HUES6 (cell line): Measurements from ENCODE around the gene DDTL.
"Not testable (repeated sequence)": the region's sequence is repeated elsewhere in the genome, so short reads cannot be mapped to it uniquely, and the experiment has no call there.

Experiments
- H3K27ac ChIP-seq: 2 replicates; pipeline ENCODE4 v1.7.0; 2013; ENCODE audit warnings: low read depth, mild to moderate bottlenecking, low read length, inconsistent platforms
- H3K27me3 ChIP-seq: 2 replicates; pipeline ENCODE4 v1.6.1; 2013; ENCODE audit warnings: low read length; ENCODE audit not compliant: control insufficient read depth, insufficient read depth
- H3K36me3 ChIP-seq: 2 replicates; pipeline ENCODE4 v1.6.1; 2013; ENCODE audit warnings: low read length; ENCODE audit not compliant: control insufficient read depth, insufficient read depth
- H3K4me1 ChIP-seq: 2 replicates; pipeline ENCODE4 v1.6.1; 2013; ENCODE audit warnings: low read length; ENCODE audit not compliant: control insufficient read depth, insufficient read depth
- H3K4me3 ChIP-seq: 2 replicates; pipeline ENCODE4 v1.5.1; 2013; ENCODE audit warnings: low read depth, low read length
- H3K9ac ChIP-seq: one replicate; pipeline ENCODE4 v1.6.1; 2013; ENCODE audit warnings: mild to moderate bottlenecking, low read length
- H3K9me3 ChIP-seq: 2 replicates; pipeline ENCODE4 v1.6.1; 2013; ENCODE audit warnings: low read depth, low read length; ENCODE audit not compliant: control insufficient read depth, insufficient read depth

DDTL gene

GRCh38 chr22:23970816-23971486 is 4.3 kb downstream of the DDTL start:
- H3K4me3 ChIP-seq, result no peak overlapping the region
- H3K4me1 ChIP-seq, result no peaks in the 10 kb centered on the region
- H3K27me3 ChIP-seq, result no peaks in the 10 kb centered on the region
- no peaks in the 10 kb centered on the region for H3K9me3 ChIP-seq
- H3K36me3 ChIP-seq, result peaks cover 30% of the 10 kb centered on the region
- H3K27ac ChIP-seq, result no peak overlapping the region
- peak overlapping the region; percentile 8 for H3K9ac ChIP-seq

DNA sequence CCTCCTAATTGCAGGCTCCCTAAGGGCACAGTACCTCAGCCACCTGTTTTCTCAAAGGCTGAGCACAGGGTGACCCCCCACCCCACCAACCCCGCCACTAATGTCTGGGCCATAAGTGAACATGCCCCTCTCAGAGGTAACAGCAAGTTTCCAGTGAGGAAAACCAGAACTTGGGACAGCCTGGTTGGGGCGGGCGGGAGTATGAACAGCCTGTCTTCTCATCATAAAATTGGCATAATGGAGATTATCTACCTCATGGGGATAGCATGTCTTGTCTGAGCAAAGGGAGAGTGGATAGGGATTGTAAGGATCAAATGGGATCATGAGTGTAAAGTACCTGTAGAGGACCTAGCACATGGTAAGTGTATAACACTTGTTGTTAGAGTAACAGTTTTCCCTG is 5.2 kb downstream of the DDTL start:
- not testable (repeated sequence) for H3K4me3 ChIP-seq, H3K27me3 ChIP-seq, H3K9me3 ChIP-seq, H3K4me1 ChIP-seq, H3K27ac ChIP-seq, H3K9ac ChIP-seq
- peaks cover 30% of the 10 kb centered on the region for H3K36me3 ChIP-seq

- H3K9ac ChIP-seq, H3K9me3 ChIP-seq, H3K4me1 ChIP-seq, H3K27ac ChIP-seq, H3K27me3 ChIP-seq, H3K4me3 ChIP-seq: not testable (repeated sequence)
- peaks cover 26% of the 10 kb centered on the region for H3K36me3 ChIP-seq
Observed at GRCh38 chr22:23974345-23974744, 7.7 kb downstream of the DDTL start, which contains the start of gene DDT. Gene DDT (minus strand): TSS chr22:23974441. CDS start chr22:23974414, 27 bp downstream.

GRCh38 chr22:23974836-23975352 is 8.2 kb downstream of the DDTL start:
- H3K9ac ChIP-seq, H3K27ac ChIP-seq, H3K4me3 ChIP-seq, H3K9me3 ChIP-seq, H3K4me1 ChIP-seq, H3K27me3 ChIP-seq: not testable (repeated sequence)
- peaks cover 20% of the 10 kb centered on the region for H3K36me3 ChIP-seq

DNA sequence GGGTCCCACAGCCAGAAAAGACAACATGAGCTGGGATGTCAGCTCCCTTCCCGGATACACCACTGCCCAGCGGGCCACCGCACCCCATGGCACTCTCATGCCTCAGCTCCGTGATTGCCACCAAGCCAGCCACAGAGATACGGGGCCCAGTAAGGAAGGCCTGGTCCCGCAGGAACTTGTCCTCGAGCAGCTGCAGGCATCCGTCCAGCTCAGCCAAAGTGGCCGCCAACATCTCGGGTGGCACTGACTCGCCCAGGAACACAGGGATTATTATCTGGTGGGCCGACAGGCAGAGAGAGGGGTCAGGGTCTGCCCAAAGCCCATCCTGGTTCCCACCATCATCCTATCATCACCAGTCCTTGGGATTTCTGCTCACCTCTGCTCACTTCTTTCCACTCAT is 10.6 kb downstream of the DDTL start:
- H3K4me3 ChIP-seq, H3K36me3 ChIP-seq, H3K27me3 ChIP-seq, H3K9ac ChIP-seq, H3K9me3 ChIP-seq, H3K4me1 ChIP-seq, H3K27ac ChIP-seq: not testable (repeated sequence)

DNA sequence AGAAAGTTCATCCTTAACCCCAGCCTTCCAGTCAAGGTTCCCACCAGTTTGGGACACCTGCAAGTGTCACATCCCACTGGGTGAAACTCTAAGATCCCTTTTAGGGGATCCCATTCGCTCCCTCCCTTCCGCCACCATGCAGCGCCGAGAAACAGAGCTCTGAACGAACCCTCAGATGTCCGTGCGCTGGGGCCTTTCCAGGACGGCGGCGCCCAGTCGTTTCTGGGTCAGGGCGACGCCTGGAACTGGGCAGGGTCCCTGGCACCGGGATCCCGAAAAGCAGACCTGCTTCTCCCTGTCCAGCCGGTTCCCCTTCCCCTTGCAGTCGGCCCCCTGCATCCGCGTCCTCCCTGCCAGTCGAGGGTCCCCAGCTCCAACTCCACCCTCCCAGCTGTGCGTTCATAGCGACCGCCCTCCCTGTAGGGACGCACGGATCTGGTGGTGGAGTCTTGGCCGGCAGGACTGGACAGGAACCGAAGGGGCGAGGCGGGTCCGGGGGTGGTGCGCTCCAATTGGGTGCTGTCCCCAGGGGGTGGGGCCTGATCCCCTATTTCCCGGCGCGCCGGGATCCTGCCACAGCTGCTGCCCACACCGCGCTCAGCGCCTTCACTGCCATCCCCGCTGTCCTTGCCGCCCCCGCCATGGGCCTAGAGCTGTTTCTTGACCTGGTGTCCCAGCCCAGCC is 13.0 kb downstream of the DDTL start, which contains the start of gene GSTT2:
Gene GSTT2 (plus strand): TSS at position 578 of the 684 bp plus-strand sequence.
- not testable (repeated sequence) for H3K27ac ChIP-seq, H3K4me1 ChIP-seq, H3K27me3 ChIP-seq, H3K9me3 ChIP-seq, H3K9ac ChIP-seq, H3K36me3 ChIP-seq
- peak within 1 kb of the TSS; percentile 43 for H3K4me3 ChIP-seq

GRCh38 chr22:23980567-23980966 is 13.9 kb downstream of the DDTL start:
- H3K4me1 ChIP-seq, H3K36me3 ChIP-seq, H3K27ac ChIP-seq, H3K9me3 ChIP-seq, H3K27me3 ChIP-seq, H3K9ac ChIP-seq: not testable (repeated sequence)
- H3K4me3 ChIP-seq, result peak overlapping the region; percentile 43

- H3K9me3 ChIP-seq, result no peaks in the 10 kb centered on the region
- no peak overlapping the region for H3K4me3 ChIP-seq
- H3K36me3 ChIP-seq, result no peaks in the 10 kb centered on the region
- no peaks in the 10 kb centered on the region for H3K27me3 ChIP-seq
- H3K4me1 ChIP-seq, result 0 out of 2 replicates have a peak, but pooled peaks cover 3% of the 10 kb centered on the region
- no peak overlapping the region for H3K27ac ChIP-seq
- peak overlapping the region; percentile 3 for H3K9ac ChIP-seq
Observed at GRCh38 chr22:23984430-23984829, 17.7 kb downstream of the DDTL start.

GRCh38 chr22:23986089-23986488 is 19.4 kb downstream of the DDTL start:
- H3K4me1 ChIP-seq, H3K36me3 ChIP-seq, H3K4me3 ChIP-seq, H3K27ac ChIP-seq, H3K27me3 ChIP-seq, H3K9me3 ChIP-seq, H3K9ac ChIP-seq: not testable (repeated sequence)

DNA sequence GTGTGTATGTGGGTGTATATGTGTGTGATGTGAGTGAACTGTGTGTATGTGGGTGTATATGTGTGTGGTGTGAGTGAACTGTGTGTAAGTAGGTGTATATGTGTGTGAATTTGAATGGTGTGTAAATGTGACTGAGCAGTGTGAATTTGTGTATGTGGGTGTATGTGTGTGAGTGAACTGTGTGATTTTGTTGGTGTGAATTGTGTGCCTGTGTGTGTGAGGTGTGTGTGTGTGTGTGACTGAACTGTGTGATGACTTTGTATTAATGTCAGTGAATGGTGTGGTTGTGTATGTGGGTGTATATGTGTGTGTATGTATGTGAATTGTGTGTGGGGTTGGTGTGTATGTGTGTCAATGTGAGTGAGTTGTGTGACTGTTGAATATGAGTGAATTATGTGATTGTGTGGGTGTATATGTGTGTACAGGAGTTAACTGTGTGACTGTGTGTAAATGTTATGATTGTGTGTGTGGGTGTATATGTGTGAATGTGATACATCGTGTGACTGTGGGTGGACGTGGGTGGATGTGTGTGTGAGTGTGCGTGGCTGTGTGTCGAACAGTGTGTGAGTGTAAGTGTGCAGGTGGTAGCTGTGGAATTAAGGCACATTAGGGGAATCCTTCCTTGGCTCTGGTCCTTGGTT is 20.0 kb downstream of the DDTL start:
- not testable (repeated sequence) for H3K27ac ChIP-seq, H3K9me3 ChIP-seq, H3K9ac ChIP-seq, H3K27me3 ChIP-seq, H3K4me1 ChIP-seq, H3K4me3 ChIP-seq, H3K36me3 ChIP-seq

- H3K9me3 ChIP-seq, H3K36me3 ChIP-seq, H3K27ac ChIP-seq, H3K9ac ChIP-seq, H3K4me3 ChIP-seq, H3K27me3 ChIP-seq, H3K4me1 ChIP-seq: not testable (repeated sequence)
Observed at GRCh38 chr22:23989583-23990244, 23.0 kb downstream of the DDTL start.
